Smooth muscle cell (in vitro differentiated cells): ENCODE data around the gene SPSB4. TPM values are rescaled to one million over a fixed set of nuclear protein-coding genes. Genes with fewer than 3 reads are reported as not detected.

Source experiments
- DNase-seq: peaks from one replicate; lab custom pipeline; 2025; ENCODE audit not compliant: unreplicated experiment; lab: John Stamatoyannopoulos, UW
- H2AFZ ChIP-seq: fragments of 200-600 bp; sonication (generic); 2 replicates; pipeline ENCODE4 v1.6.0; 2016; ENCODE audit warnings: antibody characterized with exemption, low read depth, mild to moderate bottlenecking
- H3F3A ChIP-seq: fragments of 200-600 bp; sonication (generic); 2 replicates; pipeline ENCODE4 v1.6.0; 2017; ENCODE audit warnings: antibody characterized with exemption, low read depth
- H3K27ac ChIP-seq: fragments of 200-600 bp; sonication (generic); 2 replicates; pipeline ENCODE4 v1.5.1; 2016; ENCODE audit warnings: low read depth, mild to moderate bottlenecking
- H3K27me3 ChIP-seq: fragments of 200-600 bp; sonication (generic); 2 replicates; pipeline ENCODE4 v1.6.1; 2016; ENCODE audit warnings: low read depth, mild to moderate bottlenecking
- H3K36me3 ChIP-seq: fragments of 200-600 bp; sonication (generic); 2 replicates; pipeline ENCODE4 v1.5.1; 2016; ENCODE audit warnings: low read depth
- H3K4me1 ChIP-seq: fragments of 200-600 bp; sonication (generic); 2 replicates; pipeline ENCODE4 v1.5.1; 2016; ENCODE audit warnings: low read depth
- H3K4me2 ChIP-seq: fragments of 200-600 bp; sonication (generic); 2 replicates; pipeline ENCODE4 v1.6.0; 2016; ENCODE audit warnings: mild to moderate bottlenecking
- H3K4me3 ChIP-seq: fragments of 200-600 bp; sonication (generic); 2 replicates; pipeline ENCODE4 v1.5.1; 2016; ENCODE audit warnings: mild to moderate bottlenecking
- H3K79me2 ChIP-seq: fragments of 200-600 bp; sonication (generic); 2 replicates; pipeline ENCODE4 v1.6.0; 2016; ENCODE audit warnings: low read depth, mild to moderate bottlenecking
- H3K9ac ChIP-seq: fragments of 200-600 bp; sonication (generic); 2 replicates; pipeline ENCODE4 v1.6.0; 2016; ENCODE audit warnings: low read depth
- H3K9me3 ChIP-seq: fragments of 200-600 bp; sonication (generic); replicated peaks from 2 replicates; pipeline ENCODE4 v1.5.1; 2016; ENCODE audit warnings: low read depth
- H4K20me1 ChIP-seq: fragments of 200-600 bp; sonication (generic); 2 replicates; pipeline ENCODE4 v1.6.0; 2016; ENCODE audit warnings: low read depth
- CTCF ChIP-seq: fragments of 200-600 bp; sonication (generic); IDR thresholded peaks from 2 replicates; pipeline ENCODE4 v1.5.1; 2017; ENCODE audit warnings: borderline replicate concordance, mild to moderate bottlenecking, antibody characterized with exemption; ENCODE audit not compliant: insufficient read depth, poor library complexity, severe bottlenecking
- WGBS: methylation state at CpG from one replicate; pipeline ENCODE4 v1.1.7; 2016; ENCODE audit warnings: low lambda C conversion rate; 5-methylcytosine and 5-hydroxymethylcytosine counted together
- polyA plus RNA-seq: library from polyadenylated mRNA; unstranded; fragments of >200 nt; fragmentation: Nextera tagmentation; extraction: Ambion mirVana; gene quantifications from 2 replicates; pipeline ENCODE4 v1.2.1, GENCODE V29; 2016
- total RNA-seq: library from RNA; depleted of rRNA; stranded (reverse); fragments of >200 nt; gene quantifications from 2 replicates; pipeline ENCODE4 v1.2.3, GENCODE V29; 2014

The SPSB4 gene
- total and polyA plus RNA-seq, 2 experiments from 2014 or later, result 1.8 to 3.9 TPM

GRCh38 chr3:141191097-141191749, 140.1 kb downstream of the SPSB4 start:
- H3K4me1 ChIP-seq, result no peaks in the 10 kb centered on the region
- H3K9ac ChIP-seq, result no peak overlapping the region
- H3K27me3 ChIP-seq, result no peaks in the 10 kb centered on the region
- H3K4me3 ChIP-seq, result no peak overlapping the region
- no peaks in the 10 kb centered on the region for H3K9me3 ChIP-seq
- H4K20me1 ChIP-seq, result no peaks in the 10 kb centered on the region
- WGBS, result 95% methylated on average over 2 of the region's 2 CpGs
- H3F3A ChIP-seq, result no peaks in the 10 kb centered on the region
- H3K4me2 ChIP-seq, result no peak overlapping the region
- no peak overlapping the region for H2AFZ ChIP-seq
- DNase-seq, result no peak
- H3K79me2 ChIP-seq, result no peaks in the 10 kb centered on the region
- H3K27ac ChIP-seq, result no peak overlapping the region
- no peak for TF ChIP-seq CTCF
- H3K36me3 ChIP-seq, result no peaks in the 10 kb centered on the region

- Histone ChIP-seq H3K4me3 (no peak overlapping the region), H3K27me3 (no peaks in the 10 kb centered on the region), H3K4me2 (no peak overlapping the region), H3K9me3 (no peaks in the 10 kb centered on the region), H2AFZ (no peak overlapping the region), H4K20me1 (no peaks in the 10 kb centered on the region), H3K79me2 (no peaks in the 10 kb centered on the region), H3K36me3 (no peaks in the 10 kb centered on the region), H3K27ac (no peak overlapping the region), H3K4me1 (no peaks in the 10 kb centered on the region), H3K9ac (no peak overlapping the region), H3F3A (no peaks in the 10 kb centered on the region)
- TF ChIP-seq CTCF, result peak; percentile 99
- DNase-seq, result peak; percentile 98
- 10% methylated on average over 11 of the region's 11 CpGs for WGBS
Measured at GRCh38 chr3:141192345-141192744, 141.2 kb downstream of the SPSB4 start.

- no peak overlapping the region for H3K4me3 ChIP-seq
- WGBS, result 89% methylated on average over 13 of the region's 13 CpGs
- no peak overlapping the region for H3K9ac ChIP-seq
- no peaks in the 10 kb centered on the region for H3K9me3 ChIP-seq
- H3K4me1 ChIP-seq, result no peaks in the 10 kb centered on the region
- no peak overlapping the region for H2AFZ ChIP-seq
- no peak for TF ChIP-seq CTCF
- DNase-seq, result no peak
- H3K4me2 ChIP-seq, result no peak overlapping the region
- no peaks in the 10 kb centered on the region for H4K20me1 ChIP-seq
- no peak overlapping the region for H3K27ac ChIP-seq
- H3K27me3 ChIP-seq, result no peaks in the 10 kb centered on the region
- no peaks in the 10 kb centered on the region for H3F3A ChIP-seq
- no peaks in the 10 kb centered on the region for H3K79me2 ChIP-seq
- H3K36me3 ChIP-seq, result no peaks in the 10 kb centered on the region
Measured at GRCh38 chr3:141193066-141193830, 142.1 kb downstream of the SPSB4 start.

Other genes starting within 250 kb of the SPSB4 start
- 79.2 and 109 TPM in 2 replicates for gene SLC25A36, start 109.5 kb upstream of the SPSB4 start, total RNA-seq
- 27.6 and 31.2 TPM in 2 replicates for gene SLC25A36, start 109.5 kb upstream of the SPSB4 start, polyA plus RNA-seq
- 4.5 and 5.6 TPM in 2 replicates for gene PXYLP1, start 180.5 kb downstream of the SPSB4 start, total RNA-seq
- gene PXYLP1, start 180.5 kb downstream of the SPSB4 start, polyA plus RNA-seq, result 3.3 and 3.9 TPM in 2 replicates